Activated CD8-positive, alpha-beta memory T cell treated with anti-CD3 and anti-CD28 coated beads for 24 hours (primary cell): ENCODE data around the gene RUNX1.

Source experiments
- DNase-seq: peaks from one replicate; pipeline ENCODE4 v3.0.0-alpha.2; 2020

The RUNX1 gene

GRCh38 chr21:34844013-34844923 is 204.8 kb downstream of the RUNX1 start:
- DNase-seq, result peak; percentile 44

GRCh38 chr21:34843562-34843961 is 205.5 kb downstream of the RUNX1 start:
- DNase-seq, result peak; percentile 53

GRCh38 chr21:34841154-34841553 is 207.9 kb downstream of the RUNX1 start:
- peak; percentile 52 for DNase-seq

GRCh38 chr21:34840693-34841092 is 208.4 kb downstream of the RUNX1 start:
- DNase-seq, result no peak

GRCh38 chr21:34838956-34839820 is 209.9 kb downstream of the RUNX1 start:
- peak; percentile 49 for DNase-seq

GRCh38 chr21:34836933-34837505 is 212.1 kb downstream of the RUNX1 start:
- peak; percentile 40 for DNase-seq

GRCh38 chr21:34836103-34836932 is 212.8 kb downstream of the RUNX1 start:
- peak; percentile 59 for DNase-seq

GRCh38 chr21:34835526-34835925 is 213.6 kb downstream of the RUNX1 start:
- no peak for DNase-seq

- peak; percentile 59 for DNase-seq
These were observed 214.1 kb downstream of the RUNX1 start for GRCh38 chr21:34834852-34835501.

GRCh38 chr21:34834290-34834689 is 214.8 kb downstream of the RUNX1 start:
- no peak for DNase-seq

- no peak for DNase-seq
These were observed 215.6 kb downstream of the RUNX1 start for GRCh38 chr21:34833465-34833864.

GRCh38 chr21:34830386-34831170 is 218.5 kb downstream of the RUNX1 start:
- DNase-seq, result peak; percentile 33

- no peak for DNase-seq
These were observed 221.5 kb downstream of the RUNX1 start for GRCh38 chr21:34827445-34828235.

- no peak for DNase-seq
These were observed 222.3 kb downstream of the RUNX1 start for GRCh38 chr21:34826836-34827235.

GRCh38 chr21:34825948-34826548 is 223.1 kb downstream of the RUNX1 start:
- DNase-seq, result no peak

GRCh38 chr21:34825101-34825500 is 224.0 kb downstream of the RUNX1 start:
- peak; percentile 21 for DNase-seq

- no peak for DNase-seq
These were observed 224.8 kb downstream of the RUNX1 start for GRCh38 chr21:34824314-34824713.

- DNase-seq, result peak; percentile 32
These were observed 226.2 kb downstream of the RUNX1 start for GRCh38 chr21:34822942-34823341.

- no peak for DNase-seq
These were observed 226.9 kb downstream of the RUNX1 start for GRCh38 chr21:34822168-34822567.

GRCh38 chr21:34821717-34822116 is 227.4 kb downstream of the RUNX1 start:
- no peak for DNase-seq
